A549 (cell line): ENCODE data around the gene IRX4.

Experiments used
- EP300 ChIP-seq, 2 experiments: fragments of >200 bp; sonication (Bioruptor Twin); formaldehyde crosslinking; IDR thresholded peaks; 2 replicates in 1 of 2; 3 replicates in 1 of 2; pipeline ENCODE4 v1.6.1; 2016 to 2017
- HDAC2 ChIP-seq: fragments of 200-600 bp; sonication (generic); IDR thresholded peaks from 2 replicates; pipeline ENCODE4 v1.6.1; 2016
- KDM5A ChIP-seq: fragments of 200-600 bp; sonication (generic); IDR thresholded peaks from 2 replicates; pipeline ENCODE4 v1.6.1; 2016; ENCODE audit warnings: antibody characterized with exemption, mild to moderate bottlenecking
- POLR2A ChIP-seq: IDR thresholded peaks from 2 replicates; pipeline ENCODE4 v1.6.1; 2012; ENCODE audit warnings: mild to moderate bottlenecking, low read length
- USF2 ChIP-seq: fragments of 450-650 bp; IDR thresholded peaks from 2 replicates; pipeline ENCODE4 v1.6.1; 2014; ENCODE audit warnings: antibody characterized with exemption
- ZFP36 ChIP-seq: fragments of 450-650 bp; IDR thresholded peaks from 2 replicates; pipeline ENCODE4 v1.6.1; 2014; ENCODE audit warnings: borderline replicate concordance; ENCODE audit not compliant: partially characterized antibody
- TF ChIP-seq, protein P1 (sequence below): fragments of >200 bp; sonication (Bioruptor Twin); formaldehyde crosslinking; IDR thresholded peaks from 3 replicates; pipeline ENCODE4 v1.5.1; 2016
- TF ChIP-seq, protein P2 (sequence below): fragments of >200 bp; sonication (Bioruptor Twin); formaldehyde crosslinking; IDR thresholded peaks from 2 replicates; pipeline ENCODE4 v1.6.1; 2016

GRCh38 chr5:1873243-1873959, 9.3 kb downstream of the IRX4 start:
- no peak for TF ChIP-seq HDAC2
- TF ChIP-seq, protein P1, sequence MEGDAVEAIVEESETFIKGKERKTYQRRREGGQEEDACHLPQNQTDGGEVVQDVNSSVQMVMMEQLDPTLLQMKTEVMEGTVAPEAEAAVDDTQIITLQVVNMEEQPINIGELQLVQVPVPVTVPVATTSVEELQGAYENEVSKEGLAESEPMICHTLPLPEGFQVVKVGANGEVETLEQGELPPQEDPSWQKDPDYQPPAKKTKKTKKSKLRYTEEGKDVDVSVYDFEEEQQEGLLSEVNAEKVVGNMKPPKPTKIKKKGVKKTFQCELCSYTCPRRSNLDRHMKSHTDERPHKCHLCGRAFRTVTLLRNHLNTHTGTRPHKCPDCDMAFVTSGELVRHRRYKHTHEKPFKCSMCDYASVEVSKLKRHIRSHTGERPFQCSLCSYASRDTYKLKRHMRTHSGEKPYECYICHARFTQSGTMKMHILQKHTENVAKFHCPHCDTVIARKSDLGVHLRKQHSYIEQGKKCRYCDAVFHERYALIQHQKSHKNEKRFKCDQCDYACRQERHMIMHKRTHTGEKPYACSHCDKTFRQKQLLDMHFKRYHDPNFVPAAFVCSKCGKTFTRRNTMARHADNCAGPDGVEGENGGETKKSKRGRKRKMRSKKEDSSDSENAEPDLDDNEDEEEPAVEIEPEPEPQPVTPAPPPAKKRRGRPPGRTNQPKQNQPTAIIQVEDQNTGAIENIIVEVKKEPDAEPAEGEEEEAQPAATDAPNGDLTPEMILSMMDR: no peak
- no peak for TF ChIP-seq ZFP36
- TF ChIP-seq KDM5A: no peak
- TF ChIP-seq EP300 (IDR thresholded peaks at IDR 0.05): no peak
- no peak for TF ChIP-seq POLR2A
- TF ChIP-seq, protein P2, sequence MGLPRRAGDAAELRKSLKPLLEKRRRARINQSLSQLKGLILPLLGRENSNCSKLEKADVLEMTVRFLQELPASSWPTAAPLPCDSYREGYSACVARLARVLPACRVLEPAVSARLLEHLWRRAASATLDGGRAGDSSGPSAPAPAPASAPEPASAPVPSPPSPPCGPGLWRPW: no peak
- no peak for TF ChIP-seq USF2
